ENCODE measurements around the gene NR6A1.

GRCh38 chr9:124780060-124780756 is 9.1 kb upstream of the NR6A1 start:
- no peak for TF ChIP-seq XRCC5 (optimal IDR thresholded peaks at IDR 0.05; ENCODE audit: low read length)
- TF ChIP-seq, protein P1, sequence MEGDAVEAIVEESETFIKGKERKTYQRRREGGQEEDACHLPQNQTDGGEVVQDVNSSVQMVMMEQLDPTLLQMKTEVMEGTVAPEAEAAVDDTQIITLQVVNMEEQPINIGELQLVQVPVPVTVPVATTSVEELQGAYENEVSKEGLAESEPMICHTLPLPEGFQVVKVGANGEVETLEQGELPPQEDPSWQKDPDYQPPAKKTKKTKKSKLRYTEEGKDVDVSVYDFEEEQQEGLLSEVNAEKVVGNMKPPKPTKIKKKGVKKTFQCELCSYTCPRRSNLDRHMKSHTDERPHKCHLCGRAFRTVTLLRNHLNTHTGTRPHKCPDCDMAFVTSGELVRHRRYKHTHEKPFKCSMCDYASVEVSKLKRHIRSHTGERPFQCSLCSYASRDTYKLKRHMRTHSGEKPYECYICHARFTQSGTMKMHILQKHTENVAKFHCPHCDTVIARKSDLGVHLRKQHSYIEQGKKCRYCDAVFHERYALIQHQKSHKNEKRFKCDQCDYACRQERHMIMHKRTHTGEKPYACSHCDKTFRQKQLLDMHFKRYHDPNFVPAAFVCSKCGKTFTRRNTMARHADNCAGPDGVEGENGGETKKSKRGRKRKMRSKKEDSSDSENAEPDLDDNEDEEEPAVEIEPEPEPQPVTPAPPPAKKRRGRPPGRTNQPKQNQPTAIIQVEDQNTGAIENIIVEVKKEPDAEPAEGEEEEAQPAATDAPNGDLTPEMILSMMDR (CRISPR knock-in tag; IDR thresholded peaks at IDR 0.05) = no peak
- no peak for TF ChIP-seq MAX (IDR thresholded peaks at IDR 0.05)
- no peak for TF ChIP-seq ZNF672 (CRISPR knock-in tag; IDR thresholded peaks at IDR 0.05)
- TF ChIP-seq, protein P2, sequence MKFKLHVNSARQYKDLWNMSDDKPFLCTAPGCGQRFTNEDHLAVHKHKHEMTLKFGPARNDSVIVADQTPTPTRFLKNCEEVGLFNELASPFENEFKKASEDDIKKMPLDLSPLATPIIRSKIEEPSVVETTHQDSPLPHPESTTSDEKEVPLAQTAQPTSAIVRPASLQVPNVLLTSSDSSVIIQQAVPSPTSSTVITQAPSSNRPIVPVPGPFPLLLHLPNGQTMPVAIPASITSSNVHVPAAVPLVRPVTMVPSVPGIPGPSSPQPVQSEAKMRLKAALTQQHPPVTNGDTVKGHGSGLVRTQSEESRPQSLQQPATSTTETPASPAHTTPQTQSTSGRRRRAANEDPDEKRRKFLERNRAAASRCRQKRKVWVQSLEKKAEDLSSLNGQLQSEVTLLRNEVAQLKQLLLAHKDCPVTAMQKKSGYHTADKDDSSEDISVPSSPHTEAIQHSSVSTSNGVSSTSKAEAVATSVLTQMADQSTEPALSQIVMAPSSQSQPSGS (CRISPR knock-in tag; IDR thresholded peaks at IDR 0.05) = no peak
- TF ChIP-seq NFE2 (CRISPR knock-in tag; IDR thresholded peaks at IDR 0.05) = no peak
- no peak for TF ChIP-seq ZZZ3 (CRISPR knock-in tag; IDR thresholded peaks at IDR 0.05; ENCODE audit: borderline replicate concordance)
- TF ChIP-seq SOX6 (IDR thresholded peaks at IDR 0.05) = no peak
- TF ChIP-seq SOX6 (CRISPR knock-in tag; IDR thresholded peaks at IDR 0.05) = no peak
- TF ChIP-seq TAF1 (CRISPR knock-in tag; IDR thresholded peaks at IDR 0.05) = no peak
- no peak for TF ChIP-seq RBFOX2 (IDR thresholded peaks at IDR 0.05; ENCODE audit: low read depth, low read length)
- no peak for TF ChIP-seq EHMT2 (IDR thresholded peaks at IDR 0.05; ENCODE audit: borderline replicate concordance, low read depth, low read length)
- TF ChIP-seq IKZF5 (CRISPR knock-in tag; IDR thresholded peaks at IDR 0.05) = no peak
